Aorta (tissue), 5 donors: Measurements from ENCODE around the gene MUC2. TPM values are rescaled to one million over a fixed set of nuclear protein-coding genes. Genes with fewer than 3 reads are reported as not detected.

Source experiments
- ATAC-seq: fragments of 200-7000 bp; cut with Tn5 transposase; one replicate; pipeline ENCODE4 v1.9.1; 2022; ENCODE audit warnings: moderate library complexity; ENCODE audit not compliant: low FRiP score
- DNase-seq, 2 donors: peaks; one replicate each; pipeline ENCODE4 v3.0.0-alpha.2; 2020
- H3K27ac ChIP-seq, 2 donors: one replicate each; pipeline ENCODE4 v1.5.1; 2013; ENCODE audit warnings: low read length in 2 of 2, mild to moderate bottlenecking in 2 of 2, moderate library complexity in 2 of 2, control low read depth in 1 of 2, inconsistent platforms in 1 of 2, low read depth in 1 of 2
- H3K27me3 ChIP-seq, 2 donors: one replicate each; pipeline ENCODE4 v1.6.1; 2013; ENCODE audit warnings: control low read depth in 1 of 2, low read length in 1 of 2, mild to moderate bottlenecking in 1 of 2, moderate library complexity in 1 of 2; ENCODE audit not compliant: insufficient read depth in 2 of 2, control insufficient read depth in 1 of 2
- H3K36me3 ChIP-seq, 2 donors: one replicate each; pipeline ENCODE4 v1.6.1; 2013; ENCODE audit warnings: control low read depth in 1 of 2, low read length in 1 of 2, mild to moderate bottlenecking in 1 of 2; ENCODE audit not compliant: insufficient read depth in 2 of 2, control insufficient read depth in 1 of 2
- H3K4me1 ChIP-seq, 2 donors: one replicate each; pipeline ENCODE4 v1.6.1; 2013; ENCODE audit warnings: low read length in 2 of 2, control low read depth in 1 of 2, mild to moderate bottlenecking in 1 of 2, moderate library complexity in 1 of 2; ENCODE audit not compliant: insufficient read depth in 2 of 2, control insufficient read depth in 1 of 2
- H3K4me3 ChIP-seq, 2 donors: one replicate each; pipeline ENCODE4 v1.5.1; 2013; ENCODE audit warnings: low read length in 2 of 2, control low read depth in 1 of 2, mild to moderate bottlenecking in 1 of 2
- H3K9me3 ChIP-seq: one replicate; pipeline ENCODE4 v1.6.1; 2013; ENCODE audit warnings: mild to moderate bottlenecking, low read length; ENCODE audit not compliant: control insufficient read depth
- WGBS, 2 donors: extraction: QIAGEN DNeasy Blood & Tissue Kit; methylation state at CpG; one replicate each; pipeline ENCODE4 v1.1.7; 2013; 5-methylcytosine and 5-hydroxymethylcytosine counted together
- intact Hi-C, 2 donors: fragments of 100-400 bp; cut with DNase I; formaldehyde crosslinking; loops; one replicate each; pipeline versions ENCODE4 v1.14.2 to v1.15.0; 2022
- polyA plus RNA-seq, 2 donors: library from polyadenylated mRNA; stranded (reverse); fragments of 200-250 nt; gene quantifications; one replicate each; pipeline ENCODE4 v1.2.3, GENCODE V29; 2013
- total RNA-seq, 2 donors: library from RNA; stranded (reverse); fragmentation: NEBNext Ultra II Directional; extraction: Animal tissue kit (Norgen Biotek cat#: 25700); gene quantifications; one replicate each; pipeline ENCODE4 v1.2.1, GENCODE V29; 2021
- donor health status: healthy with polysubstance abuse.
- donor health status: Bipolar disorder and iron deficiency.
- donor health status: DM: no; HTN: no; CAD: no.
- donor health status: DM: no; HTN: no; CAD: no.
- donor health status: DM: yes; HTN: yes; CAD: no.

Gene MUC2
- total and polyA plus RNA-seq, 4 donors = 0.06 to 11.8 (median 0.09) TPM

- no peaks in the 10 kb centered on the region for H3K36me3 ChIP-seq
- no peaks in the 10 kb centered on the region for H3K9me3 ChIP-seq
- intact Hi-C loops = loop anchor here in 1 of 2 donors (10.0 kb wide), 1 partner anchor 75 kb away; no protein-coding TSS in a partner anchor
- H3K27me3 ChIP-seq = no peaks in the 10 kb centered on the region
- DNase-seq = peak in 1 of 2 donors; percentile 29
- WGBS, 2 donors = 94 to 95% methylated on average over 32 of the region's 32 CpGs
- H3K4me1 ChIP-seq = no peaks in the 10 kb centered on the region
- no peak overlapping the region for H3K27ac ChIP-seq
- ATAC-seq = no peak
- no peak overlapping the region for H3K4me3 ChIP-seq
Measured at GRCh38 chr11:1099519-1100355, 25.1 kb downstream of the MUC2 start.

GRCh38 chr11:1100417-1101245, 26.0 kb downstream of the MUC2 start:
- Histone ChIP-seq H3K9me3 (no peaks in the 10 kb centered on the region), H3K27ac (no peak overlapping the region), H3K27me3 (no peaks in the 10 kb centered on the region), H3K4me1 (no peaks in the 10 kb centered on the region), H3K36me3 (no peaks in the 10 kb centered on the region), H3K4me3 (no peak overlapping the region)
- DNase-seq (peak; percentile 34 to 55), ATAC-seq (no peak)
- intact Hi-C loops = loop anchor here in 1 of 2 donors (10.0 kb wide), 1 partner anchor 74 kb away; no protein-coding TSS in a partner anchor
- 90 to 92% methylated on average over 33 of the region's 33 CpGs for WGBS, 2 donors

GRCh38 chr11:1101318-1102089, 26.8 kb downstream of the MUC2 start:
- Histone ChIP-seq H3K4me1 (no peaks in the 10 kb centered on the region), H3K27ac (no peak overlapping the region), H3K36me3 (no peaks in the 10 kb centered on the region), H3K27me3 (no peaks in the 10 kb centered on the region), H3K4me3 (no peak overlapping the region), H3K9me3 (no peaks in the 10 kb centered on the region)
- DNase-seq = peak; percentile 44 to 63
- no peak for ATAC-seq
- intact Hi-C loops = loop anchor here in 1 of 2 donors (10.0 kb wide), 1 partner anchor 73 kb away; no protein-coding TSS in a partner anchor
- WGBS, 2 donors = 88 to 89% methylated on average over 50 of the region's 50 CpGs

- DNase-seq = peak; percentile 33 to 70
- intact Hi-C loops = loop anchor here in 1 of 2 donors (10.0 kb wide), 1 partner anchor 72 kb away; no protein-coding TSS in a partner anchor
- H3K27me3 ChIP-seq = no peaks in the 10 kb centered on the region
- no peak for ATAC-seq
- 88 to 89% methylated on average over 31 of the region's 31 CpGs for WGBS, 2 donors
- no peaks in the 10 kb centered on the region for H3K36me3 ChIP-seq
- no peaks in the 10 kb centered on the region for H3K4me1 ChIP-seq
- H3K4me3 ChIP-seq = no peak overlapping the region
- H3K9me3 ChIP-seq = no peaks in the 10 kb centered on the region
- no peak overlapping the region for H3K27ac ChIP-seq
Measured at GRCh38 chr11:1102221-1102971, 27.7 kb downstream of the MUC2 start.

GRCh38 chr11:1102996-1103395, 28.3 kb downstream of the MUC2 start:
- H3K4me3 ChIP-seq = no peak overlapping the region
- ATAC-seq (no peak), DNase-seq (no peak)
- no peak overlapping the region for H3K27ac ChIP-seq
- no peaks in the 10 kb centered on the region for H3K36me3 ChIP-seq
- intact Hi-C loops = loop anchor here in 1 of 2 donors (10.0 kb wide), 1 partner anchor 72 kb away; no protein-coding TSS in a partner anchor
- H3K27me3 ChIP-seq = no peaks in the 10 kb centered on the region
- no peaks in the 10 kb centered on the region for H3K9me3 ChIP-seq
- no peaks in the 10 kb centered on the region for H3K4me1 ChIP-seq
- WGBS, 2 donors = 90% methylated on average over 12 of the region's 12 CpGs

GRCh38 chr11:1103401-1104360, 29.0 kb downstream of the MUC2 start:
- ATAC-seq = no peak
- no peaks in the 10 kb centered on the region for H3K4me1 ChIP-seq
- peak; percentile 47 to 70 for DNase-seq

More at GRCh38 chr11:1103401-1104360, 29.0 kb downstream of the MUC2 start:
- 83 to 84% methylated on average over 41 to 44 of the region's 44 CpGs for WGBS, 2 donors
- H3K36me3 ChIP-seq = no peaks in the 10 kb centered on the region
- no peaks in the 10 kb centered on the region for H3K27me3 ChIP-seq
- no peaks in the 10 kb centered on the region for H3K9me3 ChIP-seq
- H3K27ac ChIP-seq = no peak overlapping the region
- H3K4me3 ChIP-seq = no peak overlapping the region
- intact Hi-C loops = loop anchor here in 1 of 2 donors (10.0 kb wide), 1 partner anchor 71 kb away; no protein-coding TSS in a partner anchor
